AG09309 (cell line): Measurements from ENCODE around the gene HTR4.
"Not testable (repeated sequence)": the region's sequence is repeated elsewhere in the genome, so short reads cannot be mapped to it uniquely, and the experiment has no call there.

Experiments used
- DNase-seq: peaks from one replicate; pipeline ENCODE4 v3.0.0-alpha.2; 2010; ENCODE audit warnings: low read depth
- H3K4me3 ChIP-seq: 2 replicates; pipeline ENCODE4 v1.5.1; 2011; ENCODE audit warnings: mild to moderate bottlenecking, low read depth, low read length, moderate library complexity; ENCODE audit not compliant: control insufficient read depth
- CTCF ChIP-seq: IDR thresholded peaks from 2 replicates; pipeline ENCODE4 v1.5.1; 2011; ENCODE audit warnings: mild to moderate bottlenecking, low read depth, low read length, inconsistent platforms; ENCODE audit not compliant: insufficient read depth, control insufficient read depth; ENCODE audit errors: missing control alignments

The HTR4 gene

DNA sequence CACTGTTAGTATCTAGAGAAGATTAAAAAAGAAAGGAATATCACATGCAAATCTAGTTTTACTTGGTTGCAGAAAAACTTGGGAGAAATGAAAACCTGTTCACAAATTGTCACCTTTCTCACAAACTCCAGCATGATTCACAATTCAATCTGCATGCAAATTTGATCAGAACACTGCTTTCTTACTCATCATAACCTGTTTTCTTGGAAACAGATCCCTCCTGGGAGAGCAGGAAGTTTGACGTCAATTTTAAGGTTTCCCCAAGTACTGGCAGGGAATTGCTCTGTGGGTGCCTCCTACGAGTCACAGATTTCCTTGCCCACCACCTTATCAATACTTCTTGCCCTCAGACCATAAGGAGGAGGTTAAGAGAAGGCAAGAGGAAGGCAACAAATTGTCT, 30.2 kb upstream of the HTR4 start:
- no peak overlapping the region for H3K4me3 ChIP-seq
- DNase-seq: no peak
- TF ChIP-seq CTCF: no peak

- no peak for DNase-seq
- H3K4me3 ChIP-seq: no peak overlapping the region
Observed at GRCh38 chr5:148683651-148684050, 29.3 kb upstream of the HTR4 start.

DNA sequence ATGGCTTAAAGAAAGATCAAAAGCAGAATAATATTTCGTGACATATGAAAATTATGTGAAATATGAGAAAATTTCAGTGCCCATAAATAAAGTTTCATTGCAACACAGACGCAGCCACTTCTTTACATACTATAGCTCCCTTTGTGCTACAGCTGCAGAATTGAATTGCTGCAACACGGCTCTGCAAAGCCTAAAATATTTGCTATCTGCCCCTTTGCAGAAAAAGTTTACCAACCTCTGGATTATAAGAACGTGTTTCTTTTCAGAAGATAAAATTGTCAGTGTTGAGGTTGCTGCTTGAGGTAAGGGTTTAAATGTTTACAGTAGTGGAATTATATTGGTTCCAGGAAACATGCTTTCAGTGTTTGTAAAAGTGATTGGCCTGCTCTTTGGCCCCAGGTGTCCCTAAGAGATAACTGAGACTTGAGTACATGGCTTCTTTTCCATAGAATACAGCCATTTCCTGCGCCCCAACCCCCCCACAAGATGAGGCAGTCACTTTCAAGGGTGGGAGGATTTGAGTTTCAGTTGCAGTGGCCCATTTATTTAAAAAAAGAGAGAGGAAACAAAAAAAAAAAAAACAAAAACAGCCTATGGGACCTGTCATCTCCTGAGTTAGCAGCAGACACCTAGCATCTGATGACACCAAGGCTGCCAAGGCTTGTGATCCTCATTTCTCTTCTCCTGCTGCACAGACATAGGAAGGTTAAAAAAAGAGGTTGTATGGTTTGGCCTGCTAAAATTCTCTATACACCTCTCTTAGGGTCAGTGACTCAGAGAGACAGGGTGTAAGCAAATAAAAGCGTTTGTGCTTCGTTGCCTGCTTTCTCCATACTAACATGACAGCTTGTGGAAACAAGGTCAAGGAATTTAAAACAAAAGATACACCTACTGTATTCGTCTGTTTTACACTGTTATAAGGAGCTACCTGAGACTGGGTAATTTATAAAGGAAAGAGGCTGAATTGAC, 28.0 kb upstream of the HTR4 start:
- DNase-seq: no peak
- TF ChIP-seq CTCF: no peak
- no peak overlapping the region for H3K4me3 ChIP-seq

More at GRCh38 chr5:148683651-148684050, 29.3 kb upstream of the HTR4 start:
- no peak for TF ChIP-seq CTCF

DNA sequence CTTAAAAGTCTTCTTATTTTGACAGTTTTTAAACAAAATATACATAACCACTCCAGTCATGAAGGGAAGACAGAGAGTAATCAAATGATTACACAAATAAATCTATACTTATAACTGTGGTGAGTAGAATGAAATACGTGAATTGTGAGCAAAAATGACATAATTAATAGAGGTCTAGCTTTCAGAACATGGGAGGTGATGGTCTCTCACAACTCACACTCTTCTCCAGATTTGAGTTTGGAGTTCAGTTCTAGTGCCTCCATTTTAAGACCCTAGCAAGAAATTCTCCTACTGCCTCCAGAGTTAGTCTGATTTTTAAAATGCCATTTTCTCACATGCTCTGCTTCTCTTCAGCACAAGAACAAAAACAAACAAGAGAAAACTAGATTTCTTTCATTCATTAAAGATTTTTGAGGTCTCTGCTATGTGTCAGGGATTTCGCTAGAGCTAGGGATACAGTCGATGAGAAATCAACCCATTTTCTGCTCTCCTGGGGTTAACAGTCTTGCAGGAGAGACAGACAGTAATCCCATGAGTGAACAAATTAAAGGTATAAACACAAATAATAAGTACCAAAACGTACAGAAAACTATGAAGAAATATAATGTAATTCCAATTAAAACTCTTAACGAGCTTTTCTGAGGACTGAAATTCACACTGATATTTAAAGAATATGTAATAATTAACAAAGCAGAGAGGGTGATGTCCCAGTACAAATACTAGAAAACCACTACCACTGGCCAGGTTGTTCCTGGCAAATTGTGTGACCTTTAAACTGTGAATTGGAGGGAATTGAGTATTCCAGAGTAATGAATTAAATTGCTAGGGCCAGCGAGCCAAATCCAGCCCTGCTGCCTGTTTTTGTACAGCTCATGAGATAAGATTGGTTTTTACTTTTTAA, 27.1 kb upstream of the HTR4 start:
- no peak for TF ChIP-seq CTCF
- no peak for DNase-seq
- H3K4me3 ChIP-seq: no peak overlapping the region

- H3K4me3 ChIP-seq: not testable (repeated sequence)
Observed at GRCh38 chr5:148673704-148674103, 19.4 kb upstream of the HTR4 start.

GRCh38 chr5:148666353-148666752, 12.0 kb upstream of the HTR4 start:
- no peak for DNase-seq
- TF ChIP-seq CTCF: no peak
- H3K4me3 ChIP-seq: no peak overlapping the region

More at GRCh38 chr5:148673704-148674103, 19.4 kb upstream of the HTR4 start:
- not testable (repeated sequence) for DNase-seq

DNA sequence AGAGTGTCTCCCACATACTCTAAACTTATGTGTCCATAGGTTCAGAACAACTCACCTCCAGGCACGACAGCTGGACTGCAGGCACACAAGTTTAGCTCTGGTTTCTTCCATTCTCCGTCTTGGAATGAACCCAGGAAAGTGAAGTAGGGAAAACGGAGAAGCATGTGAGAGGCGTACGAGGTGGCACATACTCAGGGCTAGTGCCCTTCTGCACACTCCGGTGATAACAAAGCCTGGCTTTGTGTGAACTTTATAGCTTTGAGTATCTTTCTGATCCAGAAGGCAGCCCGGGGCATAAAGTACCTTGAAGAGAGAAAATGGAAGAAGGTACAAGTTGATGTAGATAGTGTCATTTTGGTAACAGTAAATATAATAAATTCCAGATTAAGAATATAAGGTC, 11.1 kb upstream of the HTR4 start:
- H3K4me3 ChIP-seq: no peak overlapping the region

More for the DNA sequence above, 11.1 kb upstream of the HTR4 start:
- TF ChIP-seq CTCF: no peak
- DNase-seq: no peak
